ENCODE measurements around the gene COX4I2.

DNA sequence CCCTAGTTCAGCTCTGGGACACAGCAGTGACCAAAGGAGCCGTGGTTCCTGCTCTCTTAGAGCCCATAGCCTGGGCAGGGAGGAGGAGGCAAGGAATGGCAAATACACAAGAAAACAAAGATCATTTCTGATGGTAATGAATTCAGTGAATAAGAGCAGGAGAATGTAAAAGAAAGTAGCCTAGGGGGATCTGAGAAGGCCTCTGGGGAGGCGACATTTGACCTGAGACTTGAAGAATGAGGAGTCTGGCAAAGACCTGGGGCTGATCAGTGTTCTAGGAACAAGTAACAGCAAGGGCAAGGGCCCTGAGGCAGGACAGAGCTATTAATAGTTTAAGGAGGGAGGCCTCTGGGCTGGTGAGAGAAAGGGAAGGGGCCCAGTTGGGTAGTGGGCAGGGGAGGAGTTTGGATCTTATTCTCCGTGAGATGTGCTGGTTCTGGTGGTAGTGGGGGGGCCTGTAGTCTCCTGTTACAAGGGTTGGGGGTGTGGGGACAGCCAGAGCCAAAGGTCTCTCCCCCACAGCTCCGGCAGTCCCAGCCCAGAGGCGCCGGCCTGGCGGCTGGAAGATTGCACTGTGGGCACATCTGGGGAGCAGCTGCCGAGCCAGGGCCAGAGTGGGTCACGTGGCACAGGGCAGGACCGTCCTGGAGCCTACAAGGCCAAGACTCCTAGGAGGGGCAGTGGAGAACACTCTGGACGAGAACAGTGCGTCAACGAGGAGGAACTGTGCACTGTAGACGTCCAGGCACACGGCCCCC lies 41.9 kb upstream of the COX4I2 start:
- TF ChIP-seq, protein P1, sequence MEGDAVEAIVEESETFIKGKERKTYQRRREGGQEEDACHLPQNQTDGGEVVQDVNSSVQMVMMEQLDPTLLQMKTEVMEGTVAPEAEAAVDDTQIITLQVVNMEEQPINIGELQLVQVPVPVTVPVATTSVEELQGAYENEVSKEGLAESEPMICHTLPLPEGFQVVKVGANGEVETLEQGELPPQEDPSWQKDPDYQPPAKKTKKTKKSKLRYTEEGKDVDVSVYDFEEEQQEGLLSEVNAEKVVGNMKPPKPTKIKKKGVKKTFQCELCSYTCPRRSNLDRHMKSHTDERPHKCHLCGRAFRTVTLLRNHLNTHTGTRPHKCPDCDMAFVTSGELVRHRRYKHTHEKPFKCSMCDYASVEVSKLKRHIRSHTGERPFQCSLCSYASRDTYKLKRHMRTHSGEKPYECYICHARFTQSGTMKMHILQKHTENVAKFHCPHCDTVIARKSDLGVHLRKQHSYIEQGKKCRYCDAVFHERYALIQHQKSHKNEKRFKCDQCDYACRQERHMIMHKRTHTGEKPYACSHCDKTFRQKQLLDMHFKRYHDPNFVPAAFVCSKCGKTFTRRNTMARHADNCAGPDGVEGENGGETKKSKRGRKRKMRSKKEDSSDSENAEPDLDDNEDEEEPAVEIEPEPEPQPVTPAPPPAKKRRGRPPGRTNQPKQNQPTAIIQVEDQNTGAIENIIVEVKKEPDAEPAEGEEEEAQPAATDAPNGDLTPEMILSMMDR (IDR thresholded peaks at IDR 0.05; ENCODE audit: low read depth, low read length, missing input control): no peak
- TF ChIP-seq, protein P2, sequence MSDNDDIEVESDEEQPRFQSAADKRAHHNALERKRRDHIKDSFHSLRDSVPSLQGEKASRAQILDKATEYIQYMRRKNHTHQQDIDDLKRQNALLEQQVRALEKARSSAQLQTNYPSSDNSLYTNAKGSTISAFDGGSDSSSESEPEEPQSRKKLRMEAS (IDR thresholded peaks at IDR 0.05): no peak
- TF ChIP-seq, protein P3, sequence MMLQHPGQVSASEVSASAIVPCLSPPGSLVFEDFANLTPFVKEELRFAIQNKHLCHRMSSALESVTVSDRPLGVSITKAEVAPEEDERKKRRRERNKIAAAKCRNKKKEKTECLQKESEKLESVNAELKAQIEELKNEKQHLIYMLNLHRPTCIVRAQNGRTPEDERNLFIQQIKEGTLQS (IDR thresholded peaks at IDR 0.05): peak; percentile 15

Data from liver (tissue), 3 donors.